HCT116 (cell line): ENCODE results near the gene FIBCD1. TPM values are rescaled to one million over a fixed set of nuclear protein-coding genes. Genes with fewer than 3 reads are reported as not detected.

ENCODE experiments used
- ATAC-seq: fragments of 200-7000 bp; cut with Tn5 transposase; 2 replicates; pipeline ENCODE4 v1.9.1; 2020; ENCODE audit warnings: mild to moderate bottlenecking, moderate library complexity
- BruUV-seq: library from RNA; stranded (reverse); fragments of 400-500 nt; replicated peaks from 2 replicates; lab custom pipeline; 2021; lab: Mats Ljungman, UMichigan
- CTCF ChIA-PET: fragments of 300-600 bp; sonication (Branson Sonifier 250); formaldehyde crosslinking; loops from one replicate; lab custom pipeline; 2021; ENCODE audit warnings: antibody characterized with exemption; lab: Charles Lee
- POLR2A ChIA-PET: fragments of 300-600, 350-600 bp; sonication (Branson Sonifier 250); formaldehyde crosslinking; loops from one replicate; lab custom pipeline; 2021; ENCODE audit warnings: antibody characterized with exemption; lab: Charles Lee
- RAD21 ChIA-PET, 2 experiments: fragments of 300-600 bp; sonication (Branson Sonifier 250); formaldehyde crosslinking; loops; one replicate each; lab custom pipeline; 2023; ENCODE audit warnings: low total read pairs in 2 of 2; ENCODE audit not compliant: uncharacterized antibody in 2 of 2, unreplicated experiment in 2 of 2, low non-redundant PET in 1 of 2; lab: Charles Lee
- DNase-seq: peaks from one replicate; pipeline ENCODE4 v3.0.0-alpha.2; 2010; ENCODE audit warnings: low read depth, low spot score
- H2AFZ ChIP-seq: fragments of 200-600 bp; shearing (Covaris generic), sonication (generic); 2 replicates; pipeline ENCODE4 v1.6.1; 2017; ENCODE audit warnings: low read depth, mixed run types, mixed read lengths, antibody characterized with exemption, low read length; ENCODE audit not compliant: poor library complexity, severe bottlenecking
- H3K27ac ChIP-seq: 2 replicates; pipeline ENCODE4 v1.5.1; 2012; ENCODE audit warnings: low read depth, low read length
- H3K27me3 ChIP-seq: fragments of 200-600 bp; sonication (generic); 2 replicates; pipeline ENCODE4 v1.6.1; 2016; ENCODE audit warnings: mixed run types, low read length, mixed read lengths; ENCODE audit not compliant: insufficient read depth
- H3K36me3 ChIP-seq, 2 experiments: fragments of 200-500 bp in 1 of 2; fragments of 200-600 bp in 1 of 2; sonication (Bioruptor generic) in 1 of 2; sonication (generic) in 1 of 2; 2 replicates each; pipeline versions ENCODE4 v1.5.1 to v1.6.1; 2014 to 2016; ENCODE audit warnings: low read length in 2 of 2, inconsistent platforms in 1 of 2, mixed read lengths in 1 of 2, mixed run types in 1 of 2; ENCODE audit not compliant: insufficient read depth in 2 of 2, control insufficient read depth in 1 of 2
- H3K4me1 ChIP-seq, 2 experiments: fragments of 200-600 bp in 1 of 2; sonication (generic) in 1 of 2; 2 replicates each; pipeline versions ENCODE4 v1.5.1 to v1.6.1; 2012 to 2017; ENCODE audit warnings: low read length in 2 of 2, inconsistent platforms in 1 of 2, mild to moderate bottlenecking in 1 of 2, mixed read lengths in 1 of 2, mixed run types in 1 of 2, moderate library complexity in 1 of 2; ENCODE audit not compliant: insufficient read depth in 2 of 2, control insufficient read depth in 1 of 2
- H3K4me2 ChIP-seq: fragments of 200-600 bp; sonication (generic); 2 replicates; pipeline ENCODE4 v1.6.1; 2017; ENCODE audit warnings: mixed run types, low read length, mixed read lengths
- H3K4me3 ChIP-seq, 2 experiments: fragments of 200-600 bp in 1 of 2; sonication (generic) in 1 of 2; replicated peaks in 1 of 2; 2 replicates each; pipeline ENCODE4 v1.5.1; 2011 to 2016; ENCODE audit warnings: low read length in 2 of 2, control low read depth in 1 of 2, low read depth in 1 of 2, mild to moderate bottlenecking in 1 of 2, mixed read lengths in 1 of 2, mixed run types in 1 of 2
- H3K79me2 ChIP-seq: fragments of 200-600 bp; sonication (generic); 2 replicates; pipeline ENCODE4 v1.6.1; 2017; ENCODE audit warnings: mild to moderate bottlenecking, mixed run types, low read length, moderate library complexity, mixed read lengths; ENCODE audit not compliant: insufficient read depth
- H3K9ac ChIP-seq: fragments of 200-600 bp; sonication (generic); 2 replicates; pipeline ENCODE4 v1.6.1; 2016; ENCODE audit warnings: low read length, mixed read lengths
- H3K9me2 ChIP-seq: fragments of 200-600 bp; sonication (generic), shearing (Covaris generic); 2 replicates; pipeline ENCODE4 v1.6.1; 2017; ENCODE audit warnings: mixed run types, mild to moderate bottlenecking, moderate library complexity; ENCODE audit not compliant: insufficient read depth
- H3K9me3 ChIP-seq, 2 experiments: fragments of 200-500 bp in 1 of 2; fragments of 200-600 bp in 1 of 2; sonication (Bioruptor generic) in 1 of 2; sonication (generic) in 1 of 2; 2 replicates each; pipeline ENCODE4 v1.6.1; 2014 to 2017; ENCODE audit warnings: low read length in 2 of 2, mixed read lengths in 2 of 2, inconsistent platforms in 1 of 2, low read depth in 1 of 2, mild to moderate bottlenecking in 1 of 2, mixed run types in 1 of 2, moderate library complexity in 1 of 2; ENCODE audit not compliant: control insufficient read depth in 1 of 2, insufficient read depth in 1 of 2
- H4K20me1 ChIP-seq: fragments of 200-600 bp; sonication (generic), shearing (Covaris generic); 2 replicates; pipeline ENCODE4 v1.6.1; 2017; ENCODE audit warnings: mixed run types, mild to moderate bottlenecking, moderate library complexity; ENCODE audit not compliant: insufficient read depth
- CTCF ChIP-seq, 3 experiments: fragments of 200-600 bp in 1 of 3; sonication (generic) in 1 of 3; IDR thresholded peaks in 2 of 3; conservative IDR thresholded peaks in 1 of 3; 2 replicates each; pipeline ENCODE4 v1.5.1; 2012 to 2017; ENCODE audit warnings: low read depth in 2 of 3, low read length in 2 of 3, antibody characterized with exemption in 1 of 3, borderline replicate concordance in 1 of 3, control low read depth in 1 of 3, mild to moderate bottlenecking in 1 of 3, mixed read lengths in 1 of 3, mixed run types in 1 of 3, moderate library complexity in 1 of 3; ENCODE audit not compliant: insufficient read depth in 1 of 3
- FOSL1 ChIP-seq: IDR thresholded peaks from 2 replicates; pipeline ENCODE4 v1.6.1; 2012; ENCODE audit warnings: low read depth
- JUND ChIP-seq: IDR thresholded peaks from 2 replicates; pipeline ENCODE4 v1.6.1; 2012
- SIN3A ChIP-seq: IDR thresholded peaks from 2 replicates; pipeline ENCODE4 v1.6.1; 2012; ENCODE audit warnings: low read depth
- SP1 ChIP-seq: IDR thresholded peaks from 2 replicates; pipeline ENCODE4 v1.6.1; 2012; ENCODE audit warnings: low read depth
- SRF ChIP-seq: IDR thresholded peaks from 2 replicates; pipeline ENCODE4 v1.6.1; 2012; ENCODE audit warnings: low read depth
- YY1 ChIP-seq: IDR thresholded peaks from 2 replicates; pipeline ENCODE4 v1.6.1; 2011; ENCODE audit warnings: low read length, low read depth, moderate library complexity, mild to moderate bottlenecking; ENCODE audit not compliant: insufficient replicate concordance; ENCODE audit errors: extremely low read depth
- ZFX ChIP-seq: fragments of 450-650 bp; IDR thresholded peaks from 2 replicates; pipeline ENCODE4 v1.6.1; 2017
- intact Hi-C: fragments of 100-400 bp; cut with micrococcal nuclease; formaldehyde crosslinking; loops from 2 replicates; pipeline ENCODE4 v1.10.0; 2022
- total RNA-seq: library from RNA; stranded (reverse); gene quantifications from one replicate; pipeline ENCODE4 v1.2.1, GENCODE V29; 2021; ENCODE audit not compliant: unreplicated experiment

Gene FIBCD1
- total RNA-seq, 1 experiment from 2014 or later, result 26.1 TPM

- BruUV-seq, result no TSS peak
- ATAC-seq, result no peak
- ChIA-PET CTCF (interaction anchor here (0.5 to 4.1 kb wide), 19 partner anchors 8 to 341 kb away, joined by 3 to 88 read pairs (median 6); no protein-coding TSS in a partner anchor), RAD21 (interaction anchor here (0.5 to 1.6 kb wide), 3 partner anchors 130 to 133 kb away, joined by 3 to 18 read pairs (median 6); no protein-coding TSS in a partner anchor)
- DNase-seq, result no peak
- intact Hi-C loops, result loop anchor here (1.0 to 5.0 kb wide), 4 partner anchors 75 to 404 kb away; no protein-coding TSS in a partner anchor
- H4K20me1 ChIP-seq, result no peaks in the 10 kb centered on the region; the same call in 1 of the 2 replicates
- H3K9ac ChIP-seq, result no peak overlapping the region
- H3K4me2 ChIP-seq, result no peak overlapping the region
- H3K36me3 ChIP-seq, result peaks cover 0 to 2% of the 10 kb centered on the region in 2 experiments; a peak in 1 of 4 replicates
- H3K27me3 ChIP-seq, result no peaks in the 10 kb centered on the region
- no peak overlapping the region for H3K27ac ChIP-seq
- H3K4me3 ChIP-seq, result no peak overlapping the region
- TF ChIP-seq JUND (no peak), ZFX (no peak), SP1 (no peak), CTCF (IDR thresholded peaks at IDR 0.05 in 2 of 3, conservative IDR thresholded peaks at IDR 0.05 in 1 of 3; ENCODE audit: borderline replicate concordance in 1 of 3, insufficient read depth in 1 of 3, low read depth in 2 of 3, low read length in 2 of 3) (no peak), YY1 (no peak), SIN3A (no peak), FOSL1 (no peak), SRF (no peak)
- TF ChIP-seq, all 23 proteins: peak for 0
- POLR2A ChIA-PET, result interaction anchor here (1.0 kb wide), 2 partner anchors 61 to 132 kb away, joined by 3 to 4 read pairs; no protein-coding TSS in a partner anchor
- H3K4me1 ChIP-seq, result peaks cover 0 to 4% of the 10 kb centered on the region in 2 experiments; a peak in 2 of 4 replicates
- peaks cover 36% of the 10 kb centered on the region; the same call in 1 of the 2 replicates for H3K79me2 ChIP-seq
- no peaks in the 10 kb centered on the region for H3K9me2 ChIP-seq
- H3K9me3 ChIP-seq, result no peaks in the 10 kb centered on the region
- H2AFZ ChIP-seq, result no peak overlapping the region
These were observed 73.1 kb downstream of the FIBCD1 start for GRCh38 chr9:130865921-130866320.
